ENCODE measurements around the gene STAB1.

DNA sequence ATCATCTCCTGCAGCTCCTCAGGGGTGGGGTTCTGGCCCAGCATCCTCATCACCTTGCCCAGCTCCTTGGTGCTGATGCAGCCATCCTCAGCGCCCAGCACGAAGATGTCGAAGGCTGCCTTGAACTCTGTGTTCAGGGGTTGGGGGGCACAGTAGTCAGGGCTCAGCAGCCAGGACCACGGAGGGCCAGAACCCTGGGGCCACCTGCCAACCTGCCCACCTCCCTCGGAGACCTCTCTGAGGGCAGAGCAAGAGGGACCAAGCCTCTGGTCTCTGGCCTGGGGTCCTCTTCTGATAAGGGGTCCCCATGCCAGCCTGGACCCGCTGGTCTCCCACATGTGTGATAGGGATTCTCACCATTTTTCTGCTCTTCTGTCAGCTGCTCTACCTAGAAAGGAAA is 43.0 kb upstream of the STAB1 start:
- TF ChIP-seq, protein P1, sequence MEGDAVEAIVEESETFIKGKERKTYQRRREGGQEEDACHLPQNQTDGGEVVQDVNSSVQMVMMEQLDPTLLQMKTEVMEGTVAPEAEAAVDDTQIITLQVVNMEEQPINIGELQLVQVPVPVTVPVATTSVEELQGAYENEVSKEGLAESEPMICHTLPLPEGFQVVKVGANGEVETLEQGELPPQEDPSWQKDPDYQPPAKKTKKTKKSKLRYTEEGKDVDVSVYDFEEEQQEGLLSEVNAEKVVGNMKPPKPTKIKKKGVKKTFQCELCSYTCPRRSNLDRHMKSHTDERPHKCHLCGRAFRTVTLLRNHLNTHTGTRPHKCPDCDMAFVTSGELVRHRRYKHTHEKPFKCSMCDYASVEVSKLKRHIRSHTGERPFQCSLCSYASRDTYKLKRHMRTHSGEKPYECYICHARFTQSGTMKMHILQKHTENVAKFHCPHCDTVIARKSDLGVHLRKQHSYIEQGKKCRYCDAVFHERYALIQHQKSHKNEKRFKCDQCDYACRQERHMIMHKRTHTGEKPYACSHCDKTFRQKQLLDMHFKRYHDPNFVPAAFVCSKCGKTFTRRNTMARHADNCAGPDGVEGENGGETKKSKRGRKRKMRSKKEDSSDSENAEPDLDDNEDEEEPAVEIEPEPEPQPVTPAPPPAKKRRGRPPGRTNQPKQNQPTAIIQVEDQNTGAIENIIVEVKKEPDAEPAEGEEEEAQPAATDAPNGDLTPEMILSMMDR (conservative IDR thresholded peaks at IDR 0.05; ENCODE audit: low read depth, low read length), result no peak
- TF ChIP-seq EZH2 (IDR thresholded peaks at IDR 0.05; ENCODE audit: low read length, unreplicated experiment), result no peak

Data from PC-3 (cell line).